GM19023 (cell line): ENCODE results near the gene FBXL16.

ENCODE experiments used
- ATAC-seq: cut with Tn5 transposase; IDR thresholded peaks from one replicate; pipeline ENCODE4 v1.9.1; 2021; ENCODE audit warnings: mild to moderate bottlenecking, moderate library complexity; ENCODE audit not compliant: unreplicated experiment

Gene FBXL16

GRCh38 chr16:710500-711075 is 5.0 kb upstream of the FBXL16 start:
- ATAC-seq, result no peak

- no peak for ATAC-seq
These were observed 4.2 kb upstream of the FBXL16 start for GRCh38 chr16:709566-710499.

- no peak for ATAC-seq
These were observed 3.4 kb upstream of the FBXL16 start for GRCh38 chr16:708959-709358.

- no peak for ATAC-seq
These were observed 2.4 kb upstream of the FBXL16 start for GRCh38 chr16:708019-708418.

- ATAC-seq, result no peak
These were observed 1.5 kb upstream of the FBXL16 start for GRCh38 chr16:707062-707538.

GRCh38 chr16:706189-707061 is 824 bp upstream of the FBXL16 start:
- ATAC-seq, result no peak

- ATAC-seq, result no peak
These were observed 835 bp downstream of the FBXL16 start for GRCh38 chr16:704552-705380.

- ATAC-seq, result no peak
These were observed 1.6 kb downstream of the FBXL16 start for GRCh38 chr16:704047-704446.

GRCh38 chr16:703406-703805 is 2.2 kb downstream of the FBXL16 start:
- ATAC-seq, result no peak

GRCh38 chr16:702341-702740 is 3.3 kb downstream of the FBXL16 start:
- no peak for ATAC-seq

GRCh38 chr16:700684-701584 is 4.7 kb downstream of the FBXL16 start:
- ATAC-seq, result no peak

GRCh38 chr16:698911-699671 is 6.5 kb downstream of the FBXL16 start:
- no peak for ATAC-seq

GRCh38 chr16:695355-696089 is 10.1 kb downstream of the FBXL16 start:
- no peak for ATAC-seq

- ATAC-seq, result no peak
These were observed 10.7 kb downstream of the FBXL16 start for GRCh38 chr16:694863-695354.

GRCh38 chr16:694187-694862 is 11.3 kb downstream of the FBXL16 start:
- ATAC-seq, result no peak

GRCh38 chr16:693766-694165 is 11.8 kb downstream of the FBXL16 start:
- no peak for ATAC-seq

GRCh38 chr16:693364-693763 is 12.2 kb downstream of the FBXL16 start:
- no peak for ATAC-seq
